RWPE2 (cell line): ENCODE measurements around the gene B3GLCT.

Experiments
- ATAC-seq: fragments of 200-7000 bp; cut with Tn5 transposase; 3 replicates; pipeline ENCODE4 v1.9.1; 2021; ENCODE audit warnings: low read depth
- DNase-seq: peaks from one replicate; pipeline ENCODE4 v3.0.0-alpha.2; 2020; ENCODE audit warnings: low spot score
- H3K27ac ChIP-seq: fragments of 450-650 bp; 2 replicates; pipeline ENCODE4 v1.5.1; 2017; ENCODE audit warnings: mild to moderate bottlenecking; ENCODE audit not compliant: poor library complexity, severe bottlenecking
- H3K27me3 ChIP-seq: fragments of 250-450 bp; sonication (Bioruptor Pico); 2 replicates; pipeline ENCODE4 v1.5.1; 2021; ENCODE audit warnings: mild to moderate bottlenecking, moderate library complexity; ENCODE audit not compliant: insufficient read depth, poor library complexity, severe bottlenecking
- H3K36me3 ChIP-seq: fragments of 250-450 bp; sonication (Bioruptor Pico); 2 replicates; pipeline ENCODE4 v1.5.1; 2020; ENCODE audit warnings: low read depth, mild to moderate bottlenecking, moderate library complexity
- H3K4me1 ChIP-seq: fragments of 250-450 bp; sonication (Bioruptor Pico); 2 replicates; pipeline ENCODE4 v1.5.1; 2021; ENCODE audit warnings: mild to moderate bottlenecking, moderate library complexity; ENCODE audit not compliant: insufficient read depth, poor library complexity, severe bottlenecking
- H3K4me3 ChIP-seq: fragments of 250-450 bp; sonication (Bioruptor Pico); 2 replicates; pipeline ENCODE4 v1.5.1; 2021; ENCODE audit warnings: mild to moderate bottlenecking, moderate library complexity; ENCODE audit not compliant: severe bottlenecking
- H3K9me3 ChIP-seq: fragments of 250-450 bp; sonication (Bioruptor Pico); 2 replicates; pipeline ENCODE4 v1.5.1; 2021; ENCODE audit warnings: mild to moderate bottlenecking, moderate library complexity; ENCODE audit not compliant: severe bottlenecking
- TF ChIP-seq, protein P1 (sequence below): fragments of 450-650 bp; IDR thresholded peaks from one replicate; pipeline ENCODE4 v1.5.1; 2017; ENCODE audit warnings: mild to moderate bottlenecking, moderate library complexity; ENCODE audit not compliant: poor library complexity, severe bottlenecking

B3GLCT gene

DNA sequence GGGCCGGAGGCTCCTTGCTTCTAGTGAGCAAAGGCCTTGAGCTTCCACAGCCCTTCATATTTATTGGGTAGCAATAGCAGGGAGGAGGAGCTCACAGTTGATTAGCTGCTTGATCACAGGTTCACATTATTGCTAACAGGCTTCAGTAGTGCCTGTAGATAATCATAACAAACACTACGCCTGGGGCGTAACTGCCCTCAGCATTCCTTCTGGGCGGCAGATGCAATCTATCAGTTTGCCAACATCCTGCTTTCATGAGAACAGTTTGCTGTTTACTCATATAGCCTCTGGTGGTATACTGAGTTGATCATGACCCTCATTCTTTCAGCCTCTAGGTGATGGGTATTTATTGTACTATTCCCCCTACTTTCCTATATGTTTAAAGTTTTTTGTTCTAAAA, 149.4 kb downstream of the B3GLCT start:
- H3K9me3 ChIP-seq = no peaks in the 10 kb centered on the region
- TF ChIP-seq, protein P1, sequence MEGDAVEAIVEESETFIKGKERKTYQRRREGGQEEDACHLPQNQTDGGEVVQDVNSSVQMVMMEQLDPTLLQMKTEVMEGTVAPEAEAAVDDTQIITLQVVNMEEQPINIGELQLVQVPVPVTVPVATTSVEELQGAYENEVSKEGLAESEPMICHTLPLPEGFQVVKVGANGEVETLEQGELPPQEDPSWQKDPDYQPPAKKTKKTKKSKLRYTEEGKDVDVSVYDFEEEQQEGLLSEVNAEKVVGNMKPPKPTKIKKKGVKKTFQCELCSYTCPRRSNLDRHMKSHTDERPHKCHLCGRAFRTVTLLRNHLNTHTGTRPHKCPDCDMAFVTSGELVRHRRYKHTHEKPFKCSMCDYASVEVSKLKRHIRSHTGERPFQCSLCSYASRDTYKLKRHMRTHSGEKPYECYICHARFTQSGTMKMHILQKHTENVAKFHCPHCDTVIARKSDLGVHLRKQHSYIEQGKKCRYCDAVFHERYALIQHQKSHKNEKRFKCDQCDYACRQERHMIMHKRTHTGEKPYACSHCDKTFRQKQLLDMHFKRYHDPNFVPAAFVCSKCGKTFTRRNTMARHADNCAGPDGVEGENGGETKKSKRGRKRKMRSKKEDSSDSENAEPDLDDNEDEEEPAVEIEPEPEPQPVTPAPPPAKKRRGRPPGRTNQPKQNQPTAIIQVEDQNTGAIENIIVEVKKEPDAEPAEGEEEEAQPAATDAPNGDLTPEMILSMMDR = no peak
- DNase-seq (no peak), ATAC-seq (no peak)
- no peak overlapping the region for H3K27ac ChIP-seq
- no peaks in the 10 kb centered on the region for H3K4me1 ChIP-seq
- no peaks in the 10 kb centered on the region for H3K36me3 ChIP-seq
- no peaks in the 10 kb centered on the region for H3K27me3 ChIP-seq
- H3K4me3 ChIP-seq = no peak overlapping the region

DNA sequence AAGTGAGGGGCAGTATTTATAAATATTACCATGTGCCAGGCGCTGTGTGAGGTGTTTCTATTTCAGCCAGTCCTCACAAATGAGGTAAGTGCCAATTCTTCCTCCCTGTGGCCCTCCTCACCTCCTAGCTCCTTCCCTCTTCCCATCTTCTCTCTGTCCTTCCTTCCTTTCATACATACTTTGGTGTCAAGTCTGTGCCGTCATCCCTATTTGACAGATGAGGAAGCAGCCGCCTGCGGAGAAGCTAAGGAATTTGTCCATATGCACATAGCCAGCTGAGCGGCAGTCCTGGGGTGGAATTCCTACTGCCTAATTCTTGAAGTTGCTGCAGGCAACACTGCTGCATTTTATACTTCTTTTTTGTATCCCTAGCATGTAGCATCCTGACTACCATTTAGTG, 150.8 kb downstream of the B3GLCT start:
- TF ChIP-seq, protein P1 = no peak
- Histone ChIP-seq H3K27me3 (no peaks in the 10 kb centered on the region), H3K9me3 (no peaks in the 10 kb centered on the region), H3K27ac (no peak overlapping the region), H3K36me3 (no peaks in the 10 kb centered on the region), H3K4me3 (no peak overlapping the region), H3K4me1 (no peaks in the 10 kb centered on the region)
- DNase-seq (no peak), ATAC-seq (no peak)

DNA sequence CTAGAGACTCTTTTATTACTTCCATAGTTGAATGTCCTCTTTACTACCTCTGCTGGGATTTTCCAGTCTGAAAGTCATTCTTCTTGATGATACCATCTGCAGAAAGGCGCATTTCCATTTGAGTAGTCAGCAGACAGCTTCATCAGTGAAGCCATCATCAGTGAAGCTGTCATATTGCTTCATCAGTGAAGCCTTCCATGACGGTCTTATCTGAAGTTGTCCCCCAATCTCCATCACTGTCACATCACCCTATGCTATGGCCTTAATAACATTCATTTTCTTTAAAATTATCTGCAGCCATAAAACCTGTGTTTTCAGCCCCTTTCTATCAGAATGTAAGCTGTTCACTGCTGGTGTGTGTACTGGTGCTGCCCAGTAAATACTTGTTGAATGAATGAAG, 151.6 kb downstream of the B3GLCT start:
- Histone ChIP-seq H3K4me3 (no peak overlapping the region), H3K27me3 (no peaks in the 10 kb centered on the region), H3K36me3 (no peaks in the 10 kb centered on the region), H3K4me1 (no peaks in the 10 kb centered on the region), H3K27ac (no peak overlapping the region), H3K9me3 (no peaks in the 10 kb centered on the region)
- DNase-seq (no peak), ATAC-seq (no peak)
- TF ChIP-seq, protein P1 = no peak

DNA sequence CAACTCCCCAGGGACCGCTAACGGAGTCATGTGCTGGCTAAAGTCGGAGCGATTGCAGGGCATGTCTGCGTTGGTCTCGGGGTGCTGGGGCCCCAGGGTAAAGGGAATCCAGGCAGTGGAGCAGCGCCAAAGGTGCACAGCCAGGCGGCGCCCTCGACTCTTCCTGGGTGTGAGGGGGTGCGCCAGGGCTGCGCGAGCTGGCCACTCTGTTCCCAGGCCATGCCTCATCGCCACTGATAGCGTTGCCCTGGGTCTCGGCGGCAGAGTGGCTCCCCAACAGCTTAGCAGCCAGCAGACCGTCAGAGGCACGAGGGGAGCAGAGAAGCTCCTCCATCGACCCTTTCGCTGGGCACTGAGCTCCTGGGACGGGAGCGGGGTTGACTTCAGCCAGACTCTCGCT, 152.7 kb downstream of the B3GLCT start:
- no peak overlapping the region for H3K27ac ChIP-seq
- H3K36me3 ChIP-seq = no peaks in the 10 kb centered on the region
- no peak for ATAC-seq
- no peak for DNase-seq
- no peaks in the 10 kb centered on the region for H3K27me3 ChIP-seq
- TF ChIP-seq, protein P1 = no peak
- H3K4me1 ChIP-seq = no peaks in the 10 kb centered on the region
- no peak overlapping the region for H3K4me3 ChIP-seq
- no peaks in the 10 kb centered on the region for H3K9me3 ChIP-seq

DNA sequence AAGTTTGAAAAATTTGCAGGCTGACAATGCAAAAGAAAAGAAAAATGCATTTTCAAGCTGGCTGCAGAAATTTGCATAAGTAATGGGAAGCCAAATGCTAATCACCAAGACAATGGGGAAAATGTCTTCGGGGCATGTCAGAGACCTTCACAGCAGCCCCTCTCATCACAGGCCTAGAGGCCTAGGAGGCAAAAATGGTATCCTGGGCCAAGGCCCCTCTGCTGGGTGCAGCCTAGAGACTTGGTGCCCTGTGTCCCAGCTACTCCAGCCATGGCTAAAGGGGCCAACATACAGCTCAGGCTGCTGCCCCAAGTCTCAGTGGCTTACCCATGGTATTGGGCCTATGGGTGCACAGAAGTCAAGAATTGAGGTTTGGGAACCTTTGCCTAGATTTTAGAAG, 155.2 kb downstream of the B3GLCT start:
- Histone ChIP-seq H3K36me3 (no peaks in the 10 kb centered on the region), H3K4me1 (no peaks in the 10 kb centered on the region), H3K27ac (no peak overlapping the region), H3K27me3 (no peaks in the 10 kb centered on the region), H3K4me3 (no peak overlapping the region), H3K9me3 (no peaks in the 10 kb centered on the region)
- ATAC-seq = no peak
- no peak for DNase-seq
- TF ChIP-seq, protein P1 = no peak
